Medulla oblongata (tissue), 1 donor: ENCODE results near the gene CDH4.
A peak's percentile ranks its signal among the peaks of the same experiment; 100 is the strongest.

Experiments used
- DNase-seq: peaks from one replicate; pipeline ENCODE4 v3.0.0-alpha.2; 2015; ENCODE audit errors: extremely low spot score

The CDH4 gene

GRCh38 chr20:61535091-61535490 is 283.0 kb downstream of the CDH4 start:
- DNase-seq, result no peak

DNA sequence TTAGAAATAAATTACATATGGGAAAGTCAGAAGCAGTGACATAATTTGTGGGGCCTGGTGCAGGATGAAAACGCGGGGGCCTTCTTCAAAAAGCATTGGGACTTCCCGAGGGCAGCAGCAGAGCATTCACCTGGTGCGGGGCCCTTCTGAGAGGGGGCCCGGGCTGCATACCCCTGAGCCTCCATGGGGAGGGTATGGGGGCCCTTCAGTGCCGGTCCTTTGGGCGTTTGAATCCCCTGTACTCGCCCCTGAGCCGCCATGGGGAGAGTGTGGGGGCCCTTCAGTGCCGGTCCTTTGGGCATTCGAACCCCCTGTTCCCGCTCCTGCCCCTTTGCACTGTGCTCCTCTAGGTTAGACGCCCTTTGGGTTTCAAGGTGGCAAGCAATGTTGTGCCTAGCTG is 283.5 kb downstream of the CDH4 start:
- DNase-seq, result no peak

DNA sequence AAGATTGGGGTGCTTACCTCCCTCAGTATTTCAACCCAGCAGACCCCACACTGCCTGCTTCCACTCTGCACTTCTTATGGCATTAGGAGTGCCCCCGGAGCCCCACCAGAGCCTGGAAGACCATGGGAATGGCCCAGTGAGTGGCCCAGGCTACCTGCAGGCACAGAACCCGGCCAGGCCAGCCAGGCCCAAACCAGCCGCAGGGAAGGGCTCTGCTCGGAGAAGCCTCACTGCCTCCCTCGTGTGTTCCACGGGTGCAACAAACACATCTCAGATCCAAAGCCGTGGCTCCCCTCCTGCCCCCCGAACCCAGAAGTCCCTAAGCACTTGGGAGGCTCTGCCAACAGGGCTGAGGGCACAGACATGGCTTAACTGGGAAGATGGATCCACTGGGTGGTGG is 283.9 kb downstream of the CDH4 start:
- DNase-seq, result no peak

GRCh38 chr20:61536671-61537070 is 284.6 kb downstream of the CDH4 start:
- no peak for DNase-seq

- no peak for DNase-seq
Measured at GRCh38 chr20:61537239-61538182, 285.4 kb downstream of the CDH4 start.

- no peak for DNase-seq
Measured at GRCh38 chr20:61538183-61538942, 286.3 kb downstream of the CDH4 start.

- DNase-seq, result no peak
Measured at GRCh38 chr20:61538943-61539265, 286.8 kb downstream of the CDH4 start.

DNA sequence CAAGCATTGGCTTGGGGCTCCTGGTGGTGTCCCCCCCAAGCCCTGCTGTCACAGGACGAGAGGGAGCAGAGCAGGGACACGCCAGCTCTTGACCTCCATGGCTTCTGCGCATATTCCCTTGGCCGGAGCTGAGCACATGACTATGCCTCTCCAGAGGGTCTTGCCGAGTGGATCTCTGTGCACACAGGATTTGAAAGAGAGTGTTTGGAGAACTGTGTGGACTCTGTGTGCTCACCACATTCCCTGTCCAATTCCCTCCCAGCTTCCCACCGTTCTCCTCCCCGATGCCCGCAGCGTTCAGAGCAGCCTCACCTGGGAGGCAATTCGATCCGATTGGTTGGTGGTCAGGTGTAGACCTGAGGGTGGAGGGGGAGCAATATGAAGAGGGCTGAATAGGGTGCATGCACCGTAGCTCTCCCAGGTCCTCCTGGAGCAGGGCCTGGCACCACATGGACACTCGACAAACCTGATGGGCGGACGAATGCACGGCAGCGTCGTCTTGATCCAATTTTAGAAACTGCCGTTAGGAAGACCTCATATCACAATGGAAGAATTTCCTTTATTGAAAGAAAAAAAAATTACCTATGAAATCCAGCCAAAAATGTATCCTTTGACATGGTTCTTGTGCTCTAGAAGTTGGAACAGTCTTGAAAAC is 287.8 kb downstream of the CDH4 start:
- DNase-seq, result no peak

- DNase-seq, result no peak
Measured at GRCh38 chr20:61541537-61541936, 289.5 kb downstream of the CDH4 start.

GRCh38 chr20:61543086-61543485 is 291.0 kb downstream of the CDH4 start:
- DNase-seq, result no peak

DNA sequence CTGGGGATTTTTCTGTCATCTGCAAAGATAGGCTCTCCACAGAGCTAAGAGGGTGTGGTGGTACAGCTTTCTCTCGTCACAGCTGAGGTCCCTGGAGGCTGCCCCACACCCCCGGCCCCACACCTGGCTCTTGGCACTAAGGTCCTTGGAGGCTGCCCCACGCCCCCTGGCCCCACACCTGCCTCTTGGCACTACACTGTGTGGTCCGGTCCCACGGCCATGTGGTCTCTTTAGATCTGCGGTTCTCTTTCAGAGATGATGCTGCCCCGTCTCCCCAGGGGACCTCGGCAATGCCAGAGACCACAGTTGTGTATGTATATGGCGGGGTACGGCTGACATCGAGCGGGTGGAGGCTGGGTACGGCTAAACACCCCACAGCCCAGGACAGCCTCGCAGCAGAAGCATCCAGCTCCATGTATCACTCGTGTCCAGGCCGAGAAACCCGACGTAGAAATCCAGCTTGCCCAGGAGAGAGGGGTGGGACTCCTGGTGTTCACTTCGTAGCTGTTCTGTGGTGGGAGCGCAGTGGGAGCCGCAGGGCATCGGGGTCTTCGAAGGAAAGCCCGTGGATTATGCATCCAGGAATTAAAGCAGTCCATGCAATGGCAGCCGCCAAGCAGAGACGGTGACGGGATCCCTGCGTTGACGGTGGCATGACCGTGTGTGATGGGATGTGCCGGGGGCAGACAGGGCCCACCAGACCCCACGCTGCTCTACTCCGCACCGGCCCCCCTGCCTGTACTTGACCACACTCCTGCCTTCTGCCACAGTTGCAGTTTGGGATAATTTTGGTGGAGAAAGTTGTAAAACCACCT is 292.1 kb downstream of the CDH4 start:
- DNase-seq, result no peak

DNA sequence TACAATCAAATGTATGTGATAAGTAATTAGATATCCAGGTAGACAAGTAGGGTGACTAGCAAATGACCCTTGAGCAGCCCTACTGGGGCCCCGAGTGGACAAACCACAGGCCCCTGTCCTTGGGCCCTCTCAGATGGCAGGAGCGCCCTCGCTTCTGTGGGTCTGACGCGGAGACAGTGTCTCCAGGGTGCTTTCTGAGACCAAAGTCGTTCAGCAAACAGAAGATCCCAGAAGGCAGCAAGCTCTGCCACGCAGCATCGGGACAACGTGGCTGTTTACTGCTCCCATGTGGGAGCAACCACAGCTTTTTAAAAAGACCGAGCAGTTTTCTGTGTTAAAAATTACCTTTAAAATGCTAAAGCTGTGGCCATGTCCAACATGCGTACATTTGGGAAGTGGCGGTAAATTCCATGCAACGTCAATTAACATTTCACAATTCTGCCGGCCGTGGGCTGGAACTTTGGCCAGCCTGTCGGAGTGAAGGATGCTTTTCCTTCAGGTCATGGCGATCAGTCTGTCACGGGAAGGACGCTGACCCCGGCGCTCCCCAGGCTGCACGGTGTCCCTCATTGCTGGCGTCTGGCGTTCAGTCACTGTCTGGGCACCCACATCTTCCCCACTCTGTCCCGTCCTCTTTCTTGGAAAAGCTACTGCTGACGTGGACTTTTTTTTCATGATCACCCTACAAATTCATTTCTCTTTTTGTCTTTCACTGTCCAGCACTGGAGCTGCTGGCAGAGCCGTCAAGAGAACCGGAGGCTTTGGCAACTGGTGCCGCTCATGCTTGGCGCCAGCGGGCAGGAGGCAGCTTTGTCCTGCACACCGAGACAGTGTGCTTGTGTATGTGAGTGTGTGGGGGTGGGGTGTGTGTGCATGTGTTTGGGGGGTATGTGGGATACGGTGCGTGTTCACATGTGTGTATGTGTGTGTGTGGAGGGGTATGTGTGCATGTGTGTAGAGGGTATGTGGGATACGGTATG is 293.1 kb downstream of the CDH4 start:
- peak; percentile 10 for DNase-seq

GRCh38 chr20:61546641-61547040 is 294.6 kb downstream of the CDH4 start:
- DNase-seq, result no peak

DNA sequence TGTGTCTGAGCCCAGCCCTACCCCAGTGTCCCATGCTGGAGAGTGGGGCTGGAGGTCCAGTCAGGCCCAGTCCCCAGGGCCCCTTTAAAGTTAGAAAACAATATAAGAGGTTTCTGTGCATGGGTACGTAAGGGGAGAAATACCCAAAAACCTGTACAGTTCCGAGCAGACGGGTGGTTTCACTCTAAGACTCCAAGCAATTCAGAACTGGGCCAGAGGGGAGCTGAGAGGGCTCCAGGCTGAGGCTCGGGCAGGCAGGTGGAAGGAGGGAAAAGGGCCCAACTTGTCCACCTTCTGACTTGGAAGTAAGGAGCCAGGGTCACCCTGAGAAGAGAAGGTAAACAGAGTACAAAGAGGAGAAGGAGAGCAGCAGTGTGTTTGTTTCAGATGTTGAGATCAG is 296.0 kb downstream of the CDH4 start:
- no peak for DNase-seq

DNA sequence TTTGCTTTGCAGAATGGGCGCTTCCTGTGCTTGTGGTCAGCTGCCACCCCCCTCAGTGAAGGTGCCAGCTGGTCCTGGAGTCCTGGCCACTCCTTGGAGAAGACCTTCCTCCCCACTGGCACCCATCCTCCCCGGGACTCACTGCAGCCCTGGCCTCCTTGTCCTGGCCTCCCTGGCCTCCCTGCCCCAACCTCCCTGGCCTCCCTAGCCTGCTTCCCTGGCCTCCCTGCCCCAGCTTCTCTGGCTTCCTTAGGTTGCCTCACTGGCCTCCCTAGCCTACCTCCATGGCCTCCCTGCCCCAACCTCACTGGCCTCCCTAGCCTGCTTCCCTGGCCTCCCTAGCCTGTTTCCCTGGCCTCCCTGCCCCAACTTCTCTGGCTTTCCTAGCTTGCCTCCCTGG is 297.8 kb downstream of the CDH4 start:
- no peak for DNase-seq

DNA sequence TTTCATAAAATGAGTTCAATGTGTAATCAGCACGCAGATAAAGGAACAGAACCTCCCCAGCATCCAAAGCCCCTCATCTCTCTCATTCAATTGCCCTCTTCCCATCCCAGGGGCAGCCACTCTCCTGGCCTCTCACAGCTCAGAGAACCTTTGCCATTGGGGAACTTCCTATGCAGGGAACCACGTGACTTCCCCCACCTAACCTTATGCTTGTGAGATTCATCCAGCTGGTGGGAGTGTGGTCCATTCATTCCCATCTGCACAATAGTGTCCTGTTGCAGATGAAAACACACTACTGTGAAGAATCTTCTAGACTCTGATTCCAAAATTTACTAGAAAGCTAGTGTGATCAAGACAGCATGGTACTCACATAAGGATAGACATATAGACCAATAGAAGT is 299.3 kb downstream of the CDH4 start:
- DNase-seq, result no peak

GRCh38 chr20:61554617-61555016 is 302.6 kb downstream of the CDH4 start:
- DNase-seq, result no peak

DNA sequence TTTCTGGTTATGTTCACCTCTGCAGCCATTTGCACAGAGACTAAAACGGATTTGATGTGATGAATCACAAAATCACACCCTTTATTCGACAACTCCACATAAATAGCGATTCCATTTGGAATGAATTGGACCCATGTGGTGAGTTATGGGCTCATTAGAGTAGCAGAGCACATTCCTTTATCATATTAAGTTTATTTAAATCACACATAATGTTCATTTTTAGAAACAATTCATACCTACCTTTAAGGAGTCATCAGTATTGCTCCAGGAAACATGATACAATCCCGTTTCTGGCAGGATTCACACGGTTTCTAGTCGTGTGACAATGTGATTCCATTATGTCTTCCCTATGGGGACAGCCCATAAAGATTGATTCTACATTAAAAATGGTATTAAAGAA is 303.5 kb downstream of the CDH4 start:
- no peak for DNase-seq

DNA sequence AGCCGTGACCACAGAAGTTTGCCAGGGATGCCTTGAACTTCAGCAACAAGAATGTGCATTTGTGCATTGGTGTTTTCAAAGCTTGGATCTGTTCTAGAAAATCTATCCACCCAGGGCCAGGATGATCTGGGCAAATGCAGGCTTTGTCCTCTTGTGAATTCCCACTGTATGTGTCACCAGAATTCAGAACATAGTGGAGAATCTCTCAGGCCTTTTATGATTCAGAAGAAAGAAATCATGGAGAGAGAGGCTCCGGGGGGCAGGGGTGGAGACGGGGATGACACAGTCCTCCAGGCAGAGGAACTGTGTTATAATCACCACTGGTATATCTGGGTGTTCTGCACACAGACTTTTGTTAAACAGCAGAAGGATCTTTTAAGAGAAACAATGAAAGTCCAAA is 304.1 kb downstream of the CDH4 start:
- no peak for DNase-seq

- no peak for DNase-seq
Measured at GRCh38 chr20:61556673-61557072, 304.6 kb downstream of the CDH4 start.

- DNase-seq, result no peak
Measured at GRCh38 chr20:61557621-61558020, 305.6 kb downstream of the CDH4 start.
